Kidney (tissue), 14 donors: ENCODE data around the gene JAKMIP1. TPM values are rescaled to one million over a fixed set of nuclear protein-coding genes. Genes with fewer than 3 reads are reported as not detected.

Experiments used
- DNase-seq, 5 donors: peaks; one replicate each; pipeline ENCODE4 v3.0.0-alpha.2; 2013 to 2020
- FAIRE-seq: peaks from 2 replicates; lab custom pipeline; 2012; peaks lifted over from hg19 to GRCh38; lab: Jason Lieb, UNC
- H3K27ac ChIP-seq, 2 donors: one replicate each; pipeline ENCODE4 v1.7.0; 2013; ENCODE audit warnings: low read depth in 2 of 2, low read length in 2 of 2, inconsistent platforms in 1 of 2
- H3K27me3 ChIP-seq: one replicate; pipeline ENCODE4 v1.7.1; 2013; ENCODE audit warnings: low read length, inconsistent platforms; ENCODE audit not compliant: control insufficient read depth, insufficient read depth
- H3K36me3 ChIP-seq, 3 donors: one replicate each; pipeline versions ENCODE4 v1.7.0 to v1.7.1; 2013; ENCODE audit warnings: low read length in 3 of 3, control low read depth in 1 of 3, inconsistent platforms in 1 of 3; ENCODE audit not compliant: insufficient read depth in 3 of 3, control insufficient read depth in 2 of 3
- H3K4me1 ChIP-seq, 3 donors: one replicate each; pipeline versions ENCODE4 v1.7.0 to v1.7.1; 2013; ENCODE audit warnings: low read length in 3 of 3, inconsistent platforms in 1 of 3, low read depth in 1 of 3; ENCODE audit not compliant: control insufficient read depth in 2 of 3, insufficient read depth in 2 of 3
- H3K4me3 ChIP-seq, 3 donors: one replicate each; pipeline versions ENCODE4 v1.7.0 to v1.8.1; 2013; ENCODE audit warnings: low read length in 3 of 3, control low read depth in 1 of 3, inconsistent platforms in 1 of 3
- H3K9ac ChIP-seq, 3 donors: one replicate each; pipeline versions ENCODE4 v1.7.0 to v1.7.1; 2013; ENCODE audit warnings: low read length in 3 of 3, control low read depth in 1 of 3, inconsistent platforms in 1 of 3
- H3K9me3 ChIP-seq, 3 donors: one replicate each; pipeline versions ENCODE4 v1.7.0 to v1.7.1; 2013; ENCODE audit warnings: low read length in 3 of 3, control low read depth in 1 of 3, inconsistent platforms in 1 of 3; ENCODE audit not compliant: control insufficient read depth in 2 of 3, insufficient read depth in 1 of 3
- CTCF ChIP-seq: IDR thresholded peaks from 3 replicates; pipeline ENCODE4 v1.5.1; 2012; ENCODE audit warnings: mild to moderate bottlenecking, moderate library complexity, borderline replicate concordance; ENCODE audit not compliant: insufficient read depth; ENCODE audit errors: extremely low read depth
- intact Hi-C: fragments of 100-400 bp; cut with DNase I; formaldehyde crosslinking; loops from one replicate; pipeline ENCODE4 v1.11.1; 2022
- polyA plus RNA-seq: library from polyadenylated mRNA; stranded (reverse); fragments of 350-450 nt; fragmentation: Illumina TruSeq; extraction: RNeasy Lipid Tissue Mini Kit (QIAGEN cat#74804); gene quantifications from one replicate; pipeline ENCODE4 v1.2.3, GENCODE V29; 2014; ENCODE audit warnings: low read depth, low replicate concordance; ENCODE audit not compliant: insufficient read depth
- total RNA-seq: library from RNA; stranded (reverse); fragmentation: NEBNext Ultra II Directional; extraction: Animal tissue kit (Norgen Biotek cat#: 25700); gene quantifications from one replicate; pipeline ENCODE4 v1.2.1, GENCODE V29; 2021
- donor health status: control.
- donor health status: control.
- donor health status: control.
- donor health status: control.
- donor health status: control.
- donor health status: DM: yes; HTN: yes; CAD: no.
- donor health status: Normal renal cell carcinoma (clear cell type).

JAKMIP1 gene
- total and polyA plus RNA-seq, 2 donors from 2014 or later: 0.69 TPM; not detected in 1

DNA sequence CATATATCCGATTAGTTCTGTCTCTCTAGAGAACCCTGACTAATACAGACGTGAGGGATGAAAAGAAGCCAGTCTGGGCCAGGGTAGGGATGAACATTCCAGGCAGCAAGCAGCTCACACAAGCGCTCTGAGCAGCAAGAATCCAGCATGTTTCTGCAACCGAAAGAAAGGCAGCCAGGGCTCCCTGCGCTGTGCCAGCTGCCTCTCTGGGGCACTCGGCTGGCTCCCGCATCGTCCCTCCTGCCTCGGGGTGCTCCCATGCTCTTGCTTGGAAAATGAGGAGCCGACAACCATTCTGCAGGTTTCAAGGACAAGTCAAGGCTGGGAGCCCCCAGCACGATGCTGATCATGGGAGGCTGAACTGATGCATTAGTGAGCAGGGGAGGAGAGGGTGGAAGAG is 7.0 kb downstream of the JAKMIP1 start:
- Histone ChIP-seq H3K9me3 (no peaks in the 10 kb centered on the region), H3K27ac (no peak overlapping the region), H3K4me3 (no peak overlapping the region), H3K36me3 (no peaks in the 10 kb centered on the region), H3K4me1 (no peaks in the 10 kb centered on the region), H3K9ac (no peak overlapping the region), H3K27me3 (peaks cover 13% of the 10 kb centered on the region)
- intact Hi-C loops: no loop called here
- FAIRE-seq (no peak), DNase-seq (peak in 1 of 5 donors; percentile 52)
- no peak for TF ChIP-seq CTCF

DNA sequence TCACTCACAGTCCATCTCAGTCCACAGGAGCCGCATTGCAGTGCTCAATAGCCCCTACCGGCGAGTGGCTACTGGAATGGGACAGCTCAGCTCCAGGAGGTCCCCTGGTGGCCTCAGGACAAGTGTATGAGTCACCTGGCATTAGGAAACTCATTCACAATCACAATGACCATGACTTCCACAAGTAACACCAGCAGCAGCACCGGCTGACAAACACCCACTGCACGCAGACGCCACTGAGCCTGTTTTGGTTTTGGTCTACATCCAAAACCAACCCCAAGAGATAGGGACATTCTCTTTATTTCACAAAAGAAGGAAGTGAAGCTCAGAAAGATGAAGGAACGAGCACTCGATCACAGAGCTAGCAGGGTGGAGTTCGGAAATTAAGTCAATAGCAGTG is 8.1 kb downstream of the JAKMIP1 start:
- Histone ChIP-seq H3K27me3 (peaks cover 4% of the 10 kb centered on the region), H3K9ac (no peak overlapping the region), H3K9me3 (peaks cover 0 to 4% (median 0%) of the 10 kb centered on the region in 3 donors), H3K27ac (no peak overlapping the region), H3K4me1 (no peaks in the 10 kb centered on the region), H3K36me3 (no peaks in the 10 kb centered on the region), H3K4me3 (no peak overlapping the region)
- intact Hi-C loops: no loop called here
- no peak for TF ChIP-seq CTCF
- peak in 1 of 5 donors; percentile 22 for DNase-seq
- FAIRE-seq: no peak

DNA sequence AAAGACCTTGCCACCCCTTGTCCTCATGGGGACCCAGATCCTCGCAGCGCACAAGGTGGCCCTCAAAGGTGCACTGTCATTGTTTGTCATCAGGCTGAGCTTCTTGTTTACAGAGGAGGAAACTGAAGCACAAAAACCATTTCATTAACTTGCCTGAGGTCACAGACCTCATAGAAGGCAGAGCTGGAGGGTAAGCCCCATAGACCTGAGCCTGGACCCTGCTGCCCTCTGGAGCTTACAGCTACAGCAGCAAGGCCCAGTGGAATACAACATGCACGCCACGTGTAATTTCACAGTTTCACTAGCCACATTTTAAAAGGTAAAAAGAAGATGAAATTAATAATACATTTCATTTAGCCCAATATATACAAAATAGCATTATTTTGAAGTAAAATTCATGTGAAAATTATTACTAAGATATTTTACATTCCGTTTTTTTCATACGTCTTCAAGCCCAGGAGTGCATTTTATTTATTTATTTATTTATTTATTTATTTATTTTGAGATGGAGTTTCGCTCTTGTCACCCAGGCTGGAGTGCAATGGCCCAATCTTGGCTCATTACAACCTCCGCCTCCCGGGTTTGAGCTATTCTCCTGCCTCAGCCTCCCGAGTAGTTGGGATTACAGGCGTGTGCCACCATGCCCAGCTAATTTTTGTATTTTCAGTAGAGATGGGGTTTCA is 8.8 kb downstream of the JAKMIP1 start:
- no peak overlapping the region for H3K4me3 ChIP-seq
- no peaks in the 10 kb centered on the region for H3K4me1 ChIP-seq
- DNase-seq (peak in 1 of 5 donors; percentile 10), FAIRE-seq (no peak)
- no peak overlapping the region for H3K27ac ChIP-seq
- H3K9me3 ChIP-seq: peaks cover 0 to 4% (median 0%) of the 10 kb centered on the region in 3 donors
- intact Hi-C loops: no loop called here
- no peak for TF ChIP-seq CTCF
- H3K9ac ChIP-seq: no peak overlapping the region
- no peaks in the 10 kb centered on the region for H3K36me3 ChIP-seq
- H3K27me3 ChIP-seq: no peaks in the 10 kb centered on the region

DNA sequence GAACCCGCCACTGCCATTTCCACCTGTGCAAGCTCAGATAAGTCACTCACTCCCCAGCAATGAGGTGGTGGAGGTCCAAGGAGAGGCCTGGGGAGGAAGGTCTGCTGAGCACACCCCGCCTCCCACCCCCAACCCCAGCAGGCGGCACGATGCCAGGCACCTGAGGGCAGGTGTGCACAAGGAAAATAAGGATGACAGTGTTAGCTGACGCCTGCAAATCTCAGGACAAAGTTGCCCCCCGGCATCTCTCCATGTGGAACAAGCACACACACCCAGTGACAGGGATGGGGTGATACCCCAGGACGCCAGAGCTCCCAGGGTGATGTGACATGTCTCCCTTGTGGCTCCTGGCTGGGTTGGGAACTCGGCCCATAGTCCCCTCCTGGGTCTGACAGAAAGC is 9.9 kb downstream of the JAKMIP1 start:
- intact Hi-C loops: no loop called here
- peaks cover 0 to 4% (median 0%) of the 10 kb centered on the region in 3 donors for H3K9me3 ChIP-seq
- no peaks in the 10 kb centered on the region for H3K4me1 ChIP-seq
- no peak for FAIRE-seq
- peak in 1 of 5 donors; percentile 39 for DNase-seq
- H3K27ac ChIP-seq: no peak overlapping the region
- H3K27me3 ChIP-seq: no peaks in the 10 kb centered on the region
- no peak overlapping the region for H3K4me3 ChIP-seq
- H3K9ac ChIP-seq: no peak overlapping the region
- no peak for TF ChIP-seq CTCF
- H3K36me3 ChIP-seq: no peaks in the 10 kb centered on the region
